Skeletal muscle satellite cell (primary cell): ENCODE results near the gene SZRD1.

ENCODE experiments used
- H3K27me3 ChIP-seq: 2 replicates; pipeline ENCODE4 v1.7.0; 2013; ENCODE audit warnings: low read length; ENCODE audit not compliant: control insufficient read depth, insufficient read depth
- H3K36me3 ChIP-seq: 2 replicates; pipeline ENCODE4 v1.7.0; 2013; ENCODE audit warnings: mild to moderate bottlenecking, control low read depth, low read length; ENCODE audit not compliant: insufficient read depth
- H3K4me1 ChIP-seq: 2 replicates; pipeline ENCODE4 v1.7.0; 2013; ENCODE audit warnings: low read length; ENCODE audit not compliant: control insufficient read depth, insufficient read depth
- H3K4me2 ChIP-seq: 2 replicates; pipeline ENCODE4 v1.7.0; 2013; ENCODE audit warnings: mild to moderate bottlenecking, low read length
- H3K4me3 ChIP-seq: 2 replicates; pipeline ENCODE4 v1.7.0; 2013; ENCODE audit warnings: low read length
- H3K9ac ChIP-seq: 2 replicates; pipeline ENCODE4 v1.7.0; 2013; ENCODE audit warnings: mild to moderate bottlenecking, low read depth, low read length, moderate library complexity
- H3K9me3 ChIP-seq: replicated peaks from 2 replicates; pipeline ENCODE4 v1.7.0; 2013; ENCODE audit warnings: mild to moderate bottlenecking, control low read depth, low read length

SZRD1 gene

DNA sequence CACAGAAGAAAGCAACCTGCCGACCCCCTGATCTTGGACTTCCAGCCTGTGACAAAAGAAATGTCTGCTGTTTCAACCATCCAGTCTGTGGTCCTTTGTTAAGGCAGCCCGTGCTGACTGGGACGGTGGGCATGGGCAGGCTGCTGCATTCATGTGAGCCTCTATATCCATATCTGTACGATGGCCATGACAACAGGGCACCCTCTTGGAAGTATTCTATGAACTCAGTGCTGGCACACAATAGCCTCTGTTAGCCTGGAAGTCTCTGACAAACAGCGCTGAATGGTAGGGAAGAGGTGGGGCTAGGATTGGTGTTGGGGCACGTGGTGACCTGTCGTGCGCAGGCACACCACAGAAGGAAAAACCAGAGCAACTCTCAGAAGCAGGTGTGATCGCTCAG is 39.8 kb downstream of the SZRD1 start:
- H3K4me3 ChIP-seq: no peak overlapping the region
- no peaks in the 10 kb centered on the region for H3K36me3 ChIP-seq
- no peak overlapping the region for H3K4me2 ChIP-seq
- H3K4me1 ChIP-seq: peaks cover 8% of the 10 kb centered on the region
- H3K27me3 ChIP-seq: no peaks in the 10 kb centered on the region
- H3K9ac ChIP-seq: no peak overlapping the region
- H3K9me3 ChIP-seq: no peaks in the 10 kb centered on the region

DNA sequence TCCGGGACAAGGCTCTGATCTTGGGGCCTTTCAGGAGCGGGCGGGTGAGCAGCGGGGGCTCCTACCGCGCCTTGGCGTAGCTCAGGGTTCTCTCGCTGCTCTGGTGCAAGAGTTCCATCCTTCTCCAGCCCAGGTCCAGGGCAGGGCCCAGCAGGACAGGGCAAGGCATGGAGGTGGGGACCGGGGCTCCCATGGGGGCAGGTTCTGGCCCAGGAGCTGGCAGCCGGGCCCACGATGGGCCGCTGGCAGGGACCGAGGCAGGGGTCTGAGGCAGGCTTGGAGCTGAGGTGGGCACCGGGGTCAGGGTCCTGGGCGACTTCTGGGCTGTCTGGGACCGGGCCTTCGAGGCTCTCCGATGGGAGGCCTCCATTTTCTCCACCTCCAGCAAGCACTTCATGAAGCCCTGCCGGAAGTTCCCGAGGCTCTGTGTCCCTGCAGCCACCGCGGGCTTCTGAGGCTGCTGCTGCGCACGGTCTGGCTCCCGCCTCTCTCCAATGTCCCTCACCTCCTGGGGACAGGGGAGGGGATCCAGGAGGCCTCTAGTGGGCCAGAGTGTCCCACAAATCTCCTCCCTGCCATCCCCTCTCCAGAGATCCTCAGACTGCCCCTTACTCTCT is 42.6 kb downstream of the SZRD1 start:
- Histone ChIP-seq H3K9ac (no peak overlapping the region), H3K27me3 (peaks cover 3% of the 10 kb centered on the region), H3K36me3 (no peaks in the 10 kb centered on the region), H3K4me3 (no peak overlapping the region), H3K4me1 (no peaks in the 10 kb centered on the region), H3K9me3 (no peaks in the 10 kb centered on the region), H3K4me2 (no peak overlapping the region)

DNA sequence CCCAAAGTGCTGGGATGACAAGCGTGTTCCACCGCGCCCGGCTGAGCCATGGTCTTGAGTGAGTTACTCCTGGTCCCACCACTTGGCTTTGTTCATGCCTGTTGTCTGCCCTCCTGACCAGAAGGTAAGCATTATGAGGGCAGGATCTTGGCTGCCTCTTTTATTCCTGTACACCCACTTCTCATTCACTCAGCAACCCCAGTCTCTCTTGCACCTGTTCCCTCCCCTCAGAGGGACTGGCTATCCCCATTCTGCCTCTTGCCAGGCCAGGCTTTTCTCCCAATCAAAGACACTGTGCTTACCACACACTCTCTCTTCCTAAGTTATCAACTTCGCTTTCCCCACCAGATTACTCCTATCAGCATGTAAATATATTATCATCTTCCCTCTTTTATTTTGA is 43.8 kb downstream of the SZRD1 start:
- Histone ChIP-seq H3K4me2 (no peak overlapping the region), H3K9ac (no peak overlapping the region), H3K27me3 (peaks cover 3% of the 10 kb centered on the region), H3K9me3 (no peaks in the 10 kb centered on the region), H3K4me3 (no peak overlapping the region), H3K4me1 (no peaks in the 10 kb centered on the region), H3K36me3 (no peaks in the 10 kb centered on the region)

GRCh38 chr1:16413191-16413590 is 46.1 kb downstream of the SZRD1 start:
- peaks cover 3% of the 10 kb centered on the region for H3K27me3 ChIP-seq
- no peak overlapping the region for H3K9ac ChIP-seq
- H3K4me3 ChIP-seq: no peak overlapping the region
- H3K9me3 ChIP-seq: no peaks in the 10 kb centered on the region
- H3K4me2 ChIP-seq: no peak overlapping the region
- H3K4me1 ChIP-seq: no peaks in the 10 kb centered on the region
- no peaks in the 10 kb centered on the region for H3K36me3 ChIP-seq

DNA sequence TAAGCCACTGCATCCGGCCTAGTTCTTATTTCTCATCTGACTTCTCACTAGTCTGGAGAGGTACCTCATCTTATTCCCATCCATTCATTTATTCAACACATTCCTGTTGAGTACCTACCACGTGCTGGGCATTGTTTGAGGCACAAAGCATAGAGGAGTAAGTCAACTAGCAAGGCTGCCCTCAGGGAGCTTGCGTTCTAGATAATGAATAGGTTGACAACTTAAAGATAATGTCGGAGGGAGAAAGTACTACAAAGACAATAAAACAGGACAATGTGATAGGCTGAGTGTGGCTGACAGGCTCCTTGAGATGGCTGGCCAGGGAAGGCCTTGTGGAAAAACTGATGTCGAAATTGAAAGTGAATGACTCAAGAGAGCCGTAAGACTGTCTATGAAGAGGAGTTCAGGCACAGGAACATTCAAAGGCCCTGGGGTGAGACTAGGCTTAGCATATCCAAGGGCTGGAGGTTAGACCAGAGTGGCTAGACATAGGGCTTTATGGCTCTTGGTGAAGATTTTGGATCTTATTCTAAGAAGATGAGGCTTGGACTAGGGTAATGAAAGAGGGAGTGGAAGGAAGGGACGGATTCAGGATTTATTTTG is 51.9 kb downstream of the SZRD1 start:
- peaks cover 21% of the 10 kb centered on the region for H3K27me3 ChIP-seq
- no peaks in the 10 kb centered on the region for H3K4me1 ChIP-seq
- H3K9ac ChIP-seq: no peak overlapping the region
- no peaks in the 10 kb centered on the region for H3K36me3 ChIP-seq
- no peaks in the 10 kb centered on the region for H3K9me3 ChIP-seq
- H3K4me3 ChIP-seq: no peak overlapping the region
- H3K4me2 ChIP-seq: no peak overlapping the region

DNA sequence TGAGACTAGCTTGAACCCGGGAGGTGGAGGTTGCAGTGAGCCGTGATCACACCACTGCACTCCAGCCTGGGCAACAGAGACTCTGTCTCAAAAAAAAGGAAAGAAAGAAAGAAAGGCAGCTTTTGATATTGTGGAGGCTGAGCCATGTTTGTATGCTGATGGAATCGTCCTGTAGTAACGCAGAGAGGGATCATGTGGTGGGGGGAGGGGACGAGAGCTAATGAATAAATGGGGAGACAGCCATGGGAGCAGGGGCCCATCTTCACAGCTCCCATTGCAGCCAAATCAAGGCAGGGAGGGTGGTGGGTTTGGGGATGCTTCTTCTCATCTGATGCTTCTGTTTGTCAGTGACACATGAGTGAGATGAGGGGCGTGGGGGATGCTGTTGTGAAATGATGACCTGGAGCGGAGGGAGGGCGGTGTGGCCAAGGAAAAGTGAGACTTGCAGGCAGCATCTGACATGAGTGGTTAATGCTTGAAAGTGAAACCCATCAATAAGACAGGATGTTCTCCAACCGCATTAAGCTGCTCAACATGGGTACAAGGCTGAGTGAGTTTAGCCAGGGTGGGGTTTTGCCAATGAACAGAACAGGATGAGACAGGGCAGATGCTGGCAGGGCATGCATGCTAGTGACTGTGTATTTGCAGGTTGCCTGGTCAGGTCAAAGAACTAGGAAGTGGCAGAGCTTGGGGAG is 53.5 kb downstream of the SZRD1 start:
- H3K9ac ChIP-seq: no peak overlapping the region
- no peaks in the 10 kb centered on the region for H3K36me3 ChIP-seq
- H3K9me3 ChIP-seq: no peaks in the 10 kb centered on the region
- H3K4me3 ChIP-seq: no peak overlapping the region
- peaks cover 21% of the 10 kb centered on the region for H3K27me3 ChIP-seq
- no peak overlapping the region for H3K4me2 ChIP-seq
- no peaks in the 10 kb centered on the region for H3K4me1 ChIP-seq

- Histone ChIP-seq H3K4me3 (no peak overlapping the region), H3K36me3 (no peaks in the 10 kb centered on the region), H3K9ac (no peak overlapping the region), H3K27me3 (peaks cover 21% of the 10 kb centered on the region), H3K4me1 (no peaks in the 10 kb centered on the region), H3K4me2 (no peak overlapping the region), H3K9me3 (no peaks in the 10 kb centered on the region)
These were observed 54.2 kb downstream of the SZRD1 start for GRCh38 chr1:16421201-16421600.

DNA sequence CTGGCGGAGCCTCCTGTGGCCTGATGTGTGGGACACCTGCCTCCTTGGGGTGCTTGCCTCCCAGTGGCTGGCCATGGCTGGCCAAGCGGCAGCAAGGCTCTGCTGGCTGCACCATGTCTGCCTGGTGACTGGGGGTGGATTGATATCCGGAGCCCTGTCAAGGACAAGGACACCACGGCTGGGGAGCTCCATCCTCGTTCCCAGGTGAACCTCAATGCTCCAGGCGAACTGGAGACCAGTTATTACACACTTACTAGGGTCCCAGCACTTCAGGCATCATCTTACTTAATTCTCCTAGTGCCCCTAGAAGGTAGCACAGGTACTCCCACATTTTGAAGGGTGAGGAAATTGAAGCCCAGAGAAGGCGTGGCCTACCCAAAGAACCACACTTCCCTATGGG is 55.0 kb downstream of the SZRD1 start:
- no peak overlapping the region for H3K4me3 ChIP-seq
- no peaks in the 10 kb centered on the region for H3K9me3 ChIP-seq
- peaks cover 21% of the 10 kb centered on the region for H3K27me3 ChIP-seq
- no peaks in the 10 kb centered on the region for H3K36me3 ChIP-seq
- no peak overlapping the region for H3K9ac ChIP-seq
- H3K4me1 ChIP-seq: no peaks in the 10 kb centered on the region
- no peak overlapping the region for H3K4me2 ChIP-seq

DNA sequence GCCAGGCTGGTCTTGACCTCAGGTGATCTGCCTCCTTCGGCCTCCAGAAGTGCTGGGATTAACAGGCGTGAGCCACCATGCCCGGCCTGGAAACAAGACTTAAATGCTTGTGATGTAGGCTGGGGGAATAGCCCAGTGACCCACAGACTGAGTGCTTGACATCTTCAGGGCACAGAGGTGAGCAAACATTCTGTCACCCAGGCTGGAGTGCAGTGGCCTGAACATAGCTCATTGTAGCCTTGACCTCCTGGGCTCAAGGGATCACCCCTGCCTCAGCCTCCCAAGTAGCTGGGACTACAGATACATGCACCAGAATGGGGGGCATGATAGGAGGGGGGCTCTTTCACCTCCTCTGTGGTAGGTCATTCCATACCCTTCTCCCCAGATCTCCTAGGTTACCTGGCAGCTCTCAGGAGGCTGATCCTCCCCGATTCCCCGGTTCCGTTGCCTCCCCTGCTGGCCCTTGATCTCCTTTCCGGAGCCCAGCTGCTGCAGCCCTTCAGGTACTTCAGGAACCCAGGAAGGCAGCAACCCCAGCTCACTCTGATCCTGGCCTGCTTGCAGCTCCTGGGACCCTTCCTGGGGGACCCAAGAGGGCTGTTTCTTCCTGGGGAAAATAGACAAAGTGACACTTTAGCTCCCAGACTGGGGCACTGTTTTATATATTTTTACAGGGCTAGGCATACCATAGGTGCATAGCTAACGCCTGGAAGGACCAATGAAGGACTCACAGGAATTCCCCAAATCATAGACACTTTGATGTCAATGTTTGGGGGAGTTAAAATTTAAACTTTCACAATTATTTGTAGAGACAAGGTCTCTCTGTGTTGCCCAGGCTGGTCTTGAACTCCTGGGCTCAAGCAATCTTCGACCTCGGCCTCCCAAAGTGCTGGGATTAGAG is 58.3 kb downstream of the SZRD1 start:
- H3K4me2 ChIP-seq: no peak overlapping the region
- no peaks in the 10 kb centered on the region for H3K4me1 ChIP-seq
- peaks cover 15% of the 10 kb centered on the region for H3K27me3 ChIP-seq
- no peaks in the 10 kb centered on the region for H3K36me3 ChIP-seq
- H3K9ac ChIP-seq: no peak overlapping the region
- no peak overlapping the region for H3K4me3 ChIP-seq
- H3K9me3 ChIP-seq: no peaks in the 10 kb centered on the region

- H3K9ac ChIP-seq: no peak overlapping the region
- H3K4me3 ChIP-seq: no peak overlapping the region
These were observed 63.6 kb downstream of the SZRD1 start for GRCh38 chr1:16430606-16431005.

GRCh38 chr1:16433030-16433429 is 66.0 kb downstream of the SZRD1 start:
- Histone ChIP-seq H3K27me3 (no peaks in the 10 kb centered on the region), H3K4me1 (no peaks in the 10 kb centered on the region), H3K9me3 (no peaks in the 10 kb centered on the region), H3K9ac (no peak overlapping the region), H3K4me3 (no peak overlapping the region), H3K36me3 (no peaks in the 10 kb centered on the region), H3K4me2 (no peak overlapping the region)

More at GRCh38 chr1:16430606-16431005, 63.6 kb downstream of the SZRD1 start:
- no peaks in the 10 kb centered on the region for H3K36me3 ChIP-seq
- no peaks in the 10 kb centered on the region for H3K4me1 ChIP-seq
- H3K4me2 ChIP-seq: no peak overlapping the region
- no peaks in the 10 kb centered on the region for H3K9me3 ChIP-seq
- no peaks in the 10 kb centered on the region for H3K27me3 ChIP-seq
